GM21619 (cell line): ENCODE measurements around the gene PCDHGB4.
"Not testable (repeated sequence)": the region's sequence is repeated elsewhere in the genome, so short reads cannot be mapped to it uniquely, and the experiment has no call there.

Experiments used
- ATAC-seq: cut with Tn5 transposase; IDR thresholded peaks from one replicate; pipeline ENCODE4 v1.9.1; 2021; ENCODE audit not compliant: unreplicated experiment

PCDHGB4 gene

GRCh38 chr5:141387557-141388311, at the start of gene PCDHGB4:
TSS of gene PCDHGB4 (plus strand) at chr5:141387698. CDS start at chr5:141387885, 187 bp downstream.
- peak; percentile 91 for ATAC-seq

GRCh38 chr5:141338538-141339306, 48.8 kb upstream of the PCDHGB4 start, which contains the start of gene PCDHGA2:
TSS of gene PCDHGA2 (plus strand) at chr5:141338760.
- peak; percentile 61 for ATAC-seq

GRCh38 chr5:141340781-141341354, 46.6 kb upstream of the PCDHGB4 start:
- not testable (repeated sequence) for ATAC-seq

GRCh38 chr5:141342773-141343172, 44.7 kb upstream of the PCDHGB4 start:
- ATAC-seq, result no peak

GRCh38 chr5:141343242-141343952, 44.1 kb upstream of the PCDHGB4 start, which contains the start of gene PCDHGA3:
TSS of gene PCDHGA3 (plus strand) at chr5:141343829. CDS start at chr5:141344034, 205 bp downstream.
- no peak for ATAC-seq

- no peak for ATAC-seq
Observed at GRCh38 chr5:141343953-141344463, 43.5 kb upstream of the PCDHGB4 start.

GRCh38 chr5:141345327-141345726, 42.2 kb upstream of the PCDHGB4 start:
- ATAC-seq, result no peak

GRCh38 chr5:141346017-141346416, 41.5 kb upstream of the PCDHGB4 start:
- not testable (repeated sequence) for ATAC-seq

GRCh38 chr5:141349917-141350619, 37.4 kb upstream of the PCDHGB4 start, which contains the start of gene PCDHGB1:
TSS of gene PCDHGB1 (plus strand) at chr5:141350099. CDS start at chr5:141350261, 162 bp downstream.
- no peak for ATAC-seq

- ATAC-seq, result no peak
Observed at GRCh38 chr5:141351591-141351990, 35.9 kb upstream of the PCDHGB4 start.

GRCh38 chr5:141354900-141355469, 32.5 kb upstream of the PCDHGB4 start, which contains the start of gene PCDHGA4:
TSS of gene PCDHGA4 (plus strand) at chr5:141355021. CDS start at chr5:141355108, 87 bp downstream.
- no peak for ATAC-seq

- ATAC-seq, result no peak
Observed at GRCh38 chr5:141355641-141356040, 31.9 kb upstream of the PCDHGB4 start.

- no peak for ATAC-seq
Observed at GRCh38 chr5:141356133-141356532, 31.4 kb upstream of the PCDHGB4 start.

- ATAC-seq, result no peak
Observed at GRCh38 chr5:141356950-141357349, 30.5 kb upstream of the PCDHGB4 start.

- ATAC-seq, result peak; percentile 84
Observed at GRCh38 chr5:141359790-141360426, 27.6 kb upstream of the PCDHGB4 start, which contains the start of gene PCDHGB2. TSS of gene PCDHGB2 (plus strand) at chr5:141359994. CDS start at chr5:141360136, 142 bp downstream.

- ATAC-seq, result no peak
Observed at GRCh38 chr5:141360685-141361084, 26.8 kb upstream of the PCDHGB4 start.

GRCh38 chr5:141362719-141363118, 24.8 kb upstream of the PCDHGB4 start:
- no peak for ATAC-seq

- no peak for ATAC-seq
Observed at GRCh38 chr5:141363952-141364660, 23.4 kb upstream of the PCDHGB4 start, which contains the start of gene PCDHGA5. TSS of gene PCDHGA5 (plus strand) at chr5:141364162. CDS start at chr5:141364331, 169 bp downstream.
